BLaER1 treated with 17β-estradiol and CSF1 and Interleukin-3, amounts not matched to agents 10 nM and 100 nM (cell line): Measurements from ENCODE around the gene PSMD1.
A peak's percentile ranks its signal among the peaks of the same experiment; 100 is the strongest.

Experiments
- H3K27ac ChIP-seq, 11 experiments: shearing (Covaris generic); formaldehyde crosslinking; 2 replicates each; pipeline ENCODE4 v1.8.1; 2022
- H3K27me3 ChIP-seq, 11 experiments: shearing (Covaris generic); formaldehyde crosslinking; 2 replicates each; pipeline ENCODE4 v1.8.1; 2022
- H3K36me3 ChIP-seq, 11 experiments: shearing (Covaris generic); formaldehyde crosslinking; 2 replicates each; pipeline ENCODE4 v1.8.1; 2022
- H3K4me1 ChIP-seq, 10 experiments: shearing (Covaris generic); formaldehyde crosslinking; 2 replicates each; pipeline ENCODE4 v1.8.1; 2022
- H3K4me2 ChIP-seq, 11 experiments: shearing (Covaris generic); formaldehyde crosslinking; 2 replicates each; pipeline ENCODE4 v1.8.1; 2022
- H3K4me3 ChIP-seq, 10 experiments: shearing (Covaris generic); formaldehyde crosslinking; 2 replicates each; pipeline ENCODE4 v1.8.1; 2022
- H3K9ac ChIP-seq, 11 experiments: shearing (Covaris generic); formaldehyde crosslinking; 2 replicates each; pipeline ENCODE4 v1.8.1; 2022
- H3K9me3 ChIP-seq, 11 experiments: shearing (Covaris generic); formaldehyde crosslinking; replicated peaks in 1 of 11; 2 replicates each; pipeline ENCODE4 v1.8.1; 2022
- H4K20me1 ChIP-seq, 11 experiments: shearing (Covaris generic); formaldehyde crosslinking; 2 replicates each; pipeline ENCODE4 v1.8.1; 2022
- Cebpa-rat ChIP-seq, 11 experiments: shearing (Covaris generic); IDR thresholded peaks; 2 replicates each; pipeline ENCODE4 v1.8.1; 2022

PSMD1 gene

DNA sequence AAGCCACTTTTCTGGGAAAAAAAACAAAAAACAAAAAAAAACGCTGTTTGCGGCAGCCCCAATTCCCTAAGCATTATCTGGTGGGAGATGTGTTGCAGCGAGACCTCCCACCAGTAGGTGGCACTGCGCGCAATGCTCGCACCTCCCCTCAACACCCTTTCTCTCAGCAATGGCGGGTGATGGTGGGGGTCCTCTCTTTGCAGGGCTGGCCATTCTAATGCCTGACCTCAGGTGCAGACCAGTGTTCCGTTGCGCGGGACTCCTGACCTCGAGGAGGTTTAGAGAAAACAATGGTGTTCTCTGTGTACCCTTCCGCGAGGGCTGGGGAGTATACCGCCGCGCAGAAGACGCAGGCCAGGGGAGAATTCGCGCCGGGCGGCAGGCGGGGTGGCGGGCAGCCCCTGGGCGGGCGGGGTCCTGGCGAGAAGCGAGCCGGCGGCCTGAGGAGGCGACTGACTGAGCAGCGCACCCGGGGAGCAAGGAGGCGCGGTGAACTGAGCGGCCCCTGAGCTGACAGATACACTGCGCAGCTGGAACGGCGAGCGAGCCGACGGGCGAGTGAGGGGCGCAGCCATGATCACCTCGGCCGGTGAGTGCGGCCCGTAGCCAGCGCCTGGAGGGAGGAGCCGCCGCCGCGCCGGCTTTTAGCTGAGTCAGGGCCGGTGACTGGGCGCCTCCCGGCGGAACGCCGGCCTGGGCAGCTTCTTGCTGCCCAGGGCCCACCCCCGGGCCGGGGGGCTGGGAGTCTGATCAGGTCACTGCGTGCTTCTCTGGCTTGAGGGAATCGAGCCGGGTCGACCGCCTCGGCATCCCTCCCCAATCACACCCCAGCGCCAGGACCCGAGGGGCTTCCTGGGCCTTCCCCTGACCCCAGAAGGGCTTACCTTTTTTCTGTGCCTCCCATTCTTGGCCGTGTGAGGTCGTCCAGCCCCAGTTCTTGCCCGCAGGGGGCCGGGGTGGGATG lies at the start of gene PSMD1:
Gene PSMD1 (plus strand): TSS at position 415 of the 964 bp plus-strand sequence. CDS start 159 bp downstream, at position 574.
- H4K20me1 ChIP-seq: peaks cover 25 to 50% (median 43%) of the 10 kb centered on the region in 11 experiments; a peak in 20 of 22 replicates
- no peaks in the 10 kb centered on the region for H3K9me3 ChIP-seq
- peak within 1 kb of the TSS; percentile 96 to 98 (median 97) for H3K27ac ChIP-seq
- H3K4me3 ChIP-seq: peak within 1 kb of the TSS; percentile 83 to 100 (median 98)
- peaks cover 34 to 46% (median 41%) of the 10 kb centered on the region in 10 experiments for H3K4me1 ChIP-seq
- peak within 1 kb of the TSS; percentile 90 to 99 (median 99) for H3K9ac ChIP-seq
- H3K4me2 ChIP-seq: peak within 1 kb of the TSS; percentile 70 to 98 (median 91)
- H3K36me3 ChIP-seq: peaks cover 9 to 28% (median 14%) of the 10 kb centered on the region in 11 experiments; a peak in 21 of 22 replicates
- TF ChIP-seq Cebpa-rat (IDR thresholded peaks at IDR 0.05): no peak
- peaks cover 0 to 6% (median 0%) of the 10 kb centered on the region in 11 experiments; a peak in 2 of 22 replicates for H3K27me3 ChIP-seq

DNA sequence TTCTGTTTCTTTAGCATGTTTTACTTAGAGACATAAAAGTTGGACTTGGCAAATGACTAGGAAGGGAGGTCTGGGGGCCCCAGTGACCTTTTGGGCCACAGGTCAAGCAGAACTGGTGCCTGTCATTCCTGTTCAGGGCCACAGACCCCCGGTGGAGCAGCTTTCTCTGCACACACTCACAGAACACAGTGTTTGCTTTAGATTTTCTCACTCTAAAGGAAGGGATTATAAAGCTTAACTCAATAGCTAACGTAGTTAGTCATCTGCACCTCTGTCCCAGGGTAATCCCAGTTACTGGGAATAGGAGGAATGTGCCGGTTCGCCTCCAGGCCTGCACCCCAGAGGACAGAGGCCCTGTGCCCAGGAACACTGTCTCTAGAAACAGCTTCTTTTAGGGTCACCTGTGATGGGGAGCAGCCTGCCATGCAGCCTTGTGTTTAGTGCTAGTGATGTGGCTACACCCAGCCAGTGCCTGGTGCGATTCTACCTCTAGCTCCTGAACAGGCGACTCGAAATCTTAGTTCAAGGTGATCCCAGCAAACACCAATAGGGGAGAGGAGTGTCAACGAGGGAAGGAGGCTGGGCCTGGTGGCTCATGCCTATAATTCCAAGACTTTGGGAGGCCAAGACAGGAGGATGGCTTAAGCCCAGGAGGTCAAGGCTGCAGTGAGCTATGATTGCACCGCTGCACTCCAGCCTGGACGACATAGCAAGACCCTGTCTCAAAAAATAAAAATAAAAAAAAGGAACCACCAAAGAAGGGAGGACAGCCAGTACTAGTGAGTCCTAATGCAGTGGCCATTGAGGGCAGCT lies 49.2 kb upstream of the PSMD1 start:
- H4K20me1 ChIP-seq: no peaks in the 10 kb centered on the region
- no peak overlapping the region for H3K4me2 ChIP-seq
- no peak overlapping the region for H3K27ac ChIP-seq
- no peaks in the 10 kb centered on the region for H3K4me1 ChIP-seq
- no peaks in the 10 kb centered on the region for H3K27me3 ChIP-seq
- no peak overlapping the region for H3K9ac ChIP-seq
- no peak overlapping the region for H3K4me3 ChIP-seq
- no peak for TF ChIP-seq Cebpa-rat (IDR thresholded peaks at IDR 0.05)
- peaks cover 0 to 5% (median 0%) of the 10 kb centered on the region in 11 experiments; a peak in 3 of 22 replicates for H3K9me3 ChIP-seq
- H3K36me3 ChIP-seq: no peaks in the 10 kb centered on the region

DNA sequence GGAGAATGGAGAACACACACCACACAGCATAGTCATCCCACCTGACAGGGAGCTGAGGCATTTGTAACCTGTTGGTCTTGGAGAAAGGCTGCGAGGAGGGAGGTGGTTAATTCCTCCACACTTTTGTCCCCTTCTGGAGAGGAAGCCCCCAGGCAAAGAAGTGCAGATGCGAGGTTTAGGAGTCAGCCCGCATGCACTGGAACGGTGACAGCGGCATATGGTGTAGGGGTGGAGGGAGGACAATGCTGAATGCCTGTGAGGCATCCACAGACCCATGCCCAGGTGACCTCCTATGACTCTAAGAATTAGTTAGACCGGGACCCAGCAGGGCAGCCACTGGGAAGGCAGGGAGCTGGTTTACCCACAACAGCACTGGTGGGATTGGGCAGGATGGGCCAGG lies 48.5 kb upstream of the PSMD1 start:
- no peak overlapping the region for H3K9ac ChIP-seq
- no peak overlapping the region for H3K4me2 ChIP-seq
- H3K4me3 ChIP-seq: no peak overlapping the region
- H3K4me1 ChIP-seq: no peaks in the 10 kb centered on the region
- H3K27me3 ChIP-seq: no peaks in the 10 kb centered on the region
- H3K36me3 ChIP-seq: no peaks in the 10 kb centered on the region
- no peaks in the 10 kb centered on the region for H4K20me1 ChIP-seq
- no peak for TF ChIP-seq Cebpa-rat (IDR thresholded peaks at IDR 0.05)
- peaks cover 0 to 5% (median 0%) of the 10 kb centered on the region in 11 experiments; a peak in 3 of 22 replicates for H3K9me3 ChIP-seq
- no peak overlapping the region for H3K27ac ChIP-seq

DNA sequence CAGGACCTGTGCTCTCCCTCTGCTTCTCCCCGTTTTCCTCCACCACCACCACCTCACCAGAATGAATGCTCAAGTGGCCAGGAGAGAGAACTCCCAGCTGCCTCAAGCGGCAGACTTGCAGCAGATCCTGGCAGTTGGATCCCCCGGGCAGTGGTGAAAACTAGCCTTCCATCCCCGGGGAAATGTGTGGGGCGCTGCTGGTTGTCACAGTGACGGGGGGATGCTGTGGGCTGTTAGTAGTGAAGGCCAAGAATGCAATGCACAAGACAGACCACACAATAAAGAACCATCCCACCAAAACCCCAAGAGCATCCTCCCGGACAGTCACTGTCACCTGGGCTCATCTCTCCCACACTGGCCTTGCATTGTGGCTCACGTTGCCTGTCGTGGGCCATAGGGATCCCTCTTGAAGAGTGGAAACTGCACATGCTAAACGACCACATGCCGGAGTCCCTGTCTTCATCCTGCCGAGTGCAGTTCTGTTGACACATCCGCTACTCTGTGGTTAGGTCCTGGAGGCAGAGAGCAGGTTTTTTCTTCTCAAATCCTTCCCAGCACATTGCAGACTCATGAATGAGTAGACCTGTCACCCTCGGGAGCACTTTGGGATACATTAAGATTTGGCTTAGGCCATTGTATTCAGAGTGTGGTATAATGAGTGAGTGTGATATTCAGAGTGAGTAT lies 47.3 kb upstream of the PSMD1 start:
- H3K4me2 ChIP-seq: no peak overlapping the region
- H3K4me3 ChIP-seq: no peak overlapping the region
- TF ChIP-seq Cebpa-rat (IDR thresholded peaks at IDR 0.05): no peak
- H3K27me3 ChIP-seq: no peaks in the 10 kb centered on the region
- peaks cover 0 to 4% (median 0%) of the 10 kb centered on the region in 11 experiments; a peak in 3 of 22 replicates for H3K9me3 ChIP-seq
- no peaks in the 10 kb centered on the region for H3K36me3 ChIP-seq
- H3K27ac ChIP-seq: no peak overlapping the region
- H3K9ac ChIP-seq: no peak overlapping the region
- no peaks in the 10 kb centered on the region for H3K4me1 ChIP-seq
- no peaks in the 10 kb centered on the region for H4K20me1 ChIP-seq

DNA sequence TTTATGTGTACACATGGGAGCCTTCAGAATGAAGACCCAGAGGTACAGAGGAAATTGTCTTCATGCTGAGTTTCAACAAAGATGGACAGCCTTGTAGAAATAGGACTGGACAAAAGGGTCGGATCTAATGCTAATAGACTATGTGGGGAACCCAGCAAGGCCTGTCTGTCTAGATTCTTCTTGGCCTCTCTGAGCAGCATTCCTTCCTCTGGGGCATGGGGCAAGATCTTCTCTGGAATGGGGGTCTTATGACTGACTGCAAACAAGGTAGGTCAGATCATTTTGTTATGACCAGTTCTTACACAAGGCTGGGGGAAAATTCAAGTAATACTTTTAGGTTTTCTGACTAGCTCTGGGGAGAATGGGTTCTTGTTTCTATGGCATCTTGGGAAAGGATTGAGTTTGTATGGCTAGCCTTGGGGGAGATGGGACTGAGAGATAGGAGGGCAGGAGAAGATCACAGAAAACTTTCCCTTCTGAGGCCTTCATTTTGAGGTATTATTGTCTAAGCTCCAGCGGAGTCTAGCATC lies 46.4 kb upstream of the PSMD1 start:
- Histone ChIP-seq H3K4me1 (no peaks in the 10 kb centered on the region), H3K27ac (no peak overlapping the region), H3K4me3 (no peak overlapping the region), H3K4me2 (no peak overlapping the region), H3K36me3 (no peaks in the 10 kb centered on the region), H3K9me3 (no peaks in the 10 kb centered on the region), H4K20me1 (no peaks in the 10 kb centered on the region), H3K9ac (no peak overlapping the region), H3K27me3 (no peaks in the 10 kb centered on the region)
- TF ChIP-seq Cebpa-rat (IDR thresholded peaks at IDR 0.05): no peak

DNA sequence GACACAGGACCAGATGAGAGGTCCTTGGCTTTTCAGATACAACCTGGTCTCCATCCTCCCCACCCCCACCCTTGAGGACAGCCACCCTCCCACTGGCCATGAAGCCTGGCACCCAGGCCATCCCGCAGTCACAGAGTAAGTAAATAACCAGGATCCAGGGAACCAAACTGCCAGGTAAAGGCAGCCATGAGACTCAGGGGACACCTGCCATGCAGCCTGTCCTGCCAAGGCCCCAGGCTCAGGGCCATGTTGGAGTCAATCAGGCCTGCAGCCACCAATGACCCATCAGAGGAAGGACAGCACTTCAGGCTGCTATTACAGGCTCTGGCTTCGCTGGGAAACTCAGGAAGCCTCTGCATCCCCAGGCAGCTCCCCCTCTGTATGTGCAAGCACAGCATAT lies 45.1 kb upstream of the PSMD1 start:
- H3K4me3 ChIP-seq: no peak overlapping the region
- H3K27ac ChIP-seq: no peak overlapping the region
- TF ChIP-seq Cebpa-rat (IDR thresholded peaks at IDR 0.05): no peak
- H3K36me3 ChIP-seq: no peaks in the 10 kb centered on the region
- no peaks in the 10 kb centered on the region for H3K4me1 ChIP-seq
- no peak overlapping the region for H3K9ac ChIP-seq
- H3K27me3 ChIP-seq: no peaks in the 10 kb centered on the region
- no peak overlapping the region for H3K4me2 ChIP-seq
- H3K9me3 ChIP-seq: no peaks in the 10 kb centered on the region
- H4K20me1 ChIP-seq: no peaks in the 10 kb centered on the region

DNA sequence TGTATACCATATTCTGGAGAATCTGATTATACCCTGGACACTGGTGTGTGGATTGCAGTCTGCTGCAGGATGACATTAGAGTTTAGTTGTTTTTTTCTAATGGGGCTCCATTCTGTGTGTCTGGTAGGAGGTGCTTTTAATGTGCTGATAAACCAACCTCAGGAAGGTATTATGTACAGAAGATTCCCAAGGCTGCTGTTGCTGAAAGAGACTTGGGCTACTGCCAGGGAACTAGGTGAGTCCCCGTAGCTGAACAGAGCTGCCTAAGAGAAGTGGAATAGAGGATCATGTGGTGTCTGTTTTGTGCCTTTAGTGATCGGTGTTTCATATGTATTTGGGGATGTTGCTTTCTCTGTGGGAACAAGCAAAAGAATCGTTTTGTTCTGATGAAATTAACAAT lies 44.2 kb upstream of the PSMD1 start:
- H3K9ac ChIP-seq: no peak overlapping the region
- H3K27ac ChIP-seq: no peak overlapping the region
- no peak for TF ChIP-seq Cebpa-rat (IDR thresholded peaks at IDR 0.05)
- no peak overlapping the region for H3K4me2 ChIP-seq
- H3K4me1 ChIP-seq: no peaks in the 10 kb centered on the region
- H3K9me3 ChIP-seq: no peaks in the 10 kb centered on the region
- no peaks in the 10 kb centered on the region for H3K36me3 ChIP-seq
- no peaks in the 10 kb centered on the region for H4K20me1 ChIP-seq
- H3K4me3 ChIP-seq: no peak overlapping the region
- H3K27me3 ChIP-seq: no peaks in the 10 kb centered on the region

DNA sequence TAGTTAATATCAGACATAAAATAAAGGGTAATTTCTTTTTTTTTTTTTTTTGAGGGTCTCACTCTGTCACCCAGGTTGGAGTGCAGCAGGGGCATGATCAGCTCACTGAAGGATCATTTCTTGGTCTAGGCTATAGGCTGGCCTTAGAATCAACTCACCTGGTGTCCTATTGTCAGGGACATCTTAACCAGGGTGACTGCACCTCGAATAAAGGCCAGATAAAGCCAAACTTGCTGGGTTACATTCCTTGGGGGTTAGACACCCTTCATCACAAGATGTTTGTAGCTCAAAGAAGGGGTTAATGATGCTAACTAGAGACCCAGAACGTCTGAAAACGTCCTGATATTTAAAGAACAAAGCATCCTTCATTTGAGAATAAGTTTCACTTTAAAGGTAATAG lies 42.8 kb upstream of the PSMD1 start:
- no peak overlapping the region for H3K4me3 ChIP-seq
- H4K20me1 ChIP-seq: no peaks in the 10 kb centered on the region
- H3K4me1 ChIP-seq: no peaks in the 10 kb centered on the region
- no peak for TF ChIP-seq Cebpa-rat (IDR thresholded peaks at IDR 0.05)
- no peak overlapping the region for H3K27ac ChIP-seq
- H3K4me2 ChIP-seq: no peak overlapping the region
- no peaks in the 10 kb centered on the region for H3K9me3 ChIP-seq
- H3K27me3 ChIP-seq: no peaks in the 10 kb centered on the region
- no peaks in the 10 kb centered on the region for H3K36me3 ChIP-seq
- no peak overlapping the region for H3K9ac ChIP-seq
